GM12874 (cell line): ENCODE data around the gene IL11RA.

ENCODE experiments used
- TF ChIP-seq, protein P1 (sequence below): IDR thresholded peaks from 2 replicates; pipeline ENCODE4 v1.5.1; 2011; ENCODE audit warnings: low read depth, mild to moderate bottlenecking, control low read depth, low read length, moderate library complexity; ENCODE audit not compliant: insufficient read depth

Gene IL11RA

DNA sequence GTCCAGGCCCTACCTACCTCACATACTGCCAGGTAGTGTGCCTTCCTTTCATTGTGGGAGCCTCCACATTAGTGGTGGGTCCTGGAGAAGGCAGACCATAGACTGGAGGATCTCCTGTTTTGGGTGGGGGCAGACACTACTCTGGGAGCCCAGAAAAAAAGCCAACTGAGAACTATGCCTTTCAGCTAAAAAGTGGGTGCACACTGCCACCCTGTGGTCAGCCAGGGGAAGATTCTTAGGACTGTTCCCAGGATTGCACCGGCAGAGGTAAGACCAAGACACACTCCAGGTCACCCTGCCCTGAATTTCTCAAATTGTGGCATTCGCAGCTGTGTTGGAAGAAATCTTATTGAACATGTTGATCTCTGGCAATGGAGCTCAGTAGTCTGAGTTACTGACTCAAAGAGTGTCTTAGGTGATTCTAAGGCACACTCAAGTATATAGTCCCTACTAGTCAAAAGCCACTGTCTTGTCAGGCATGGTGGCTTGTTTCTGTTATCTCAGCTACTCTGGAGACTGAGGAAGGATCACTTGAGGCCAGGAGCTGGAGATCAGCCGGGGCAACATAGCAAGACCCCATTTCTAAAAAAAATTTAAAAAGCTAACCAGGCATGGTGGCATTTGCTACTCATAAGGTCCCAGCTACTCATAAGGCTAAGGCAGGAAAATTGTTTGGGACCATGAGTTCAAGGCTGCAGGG, 18.0 kb upstream of the IL11RA start:
- TF ChIP-seq, protein P1, sequence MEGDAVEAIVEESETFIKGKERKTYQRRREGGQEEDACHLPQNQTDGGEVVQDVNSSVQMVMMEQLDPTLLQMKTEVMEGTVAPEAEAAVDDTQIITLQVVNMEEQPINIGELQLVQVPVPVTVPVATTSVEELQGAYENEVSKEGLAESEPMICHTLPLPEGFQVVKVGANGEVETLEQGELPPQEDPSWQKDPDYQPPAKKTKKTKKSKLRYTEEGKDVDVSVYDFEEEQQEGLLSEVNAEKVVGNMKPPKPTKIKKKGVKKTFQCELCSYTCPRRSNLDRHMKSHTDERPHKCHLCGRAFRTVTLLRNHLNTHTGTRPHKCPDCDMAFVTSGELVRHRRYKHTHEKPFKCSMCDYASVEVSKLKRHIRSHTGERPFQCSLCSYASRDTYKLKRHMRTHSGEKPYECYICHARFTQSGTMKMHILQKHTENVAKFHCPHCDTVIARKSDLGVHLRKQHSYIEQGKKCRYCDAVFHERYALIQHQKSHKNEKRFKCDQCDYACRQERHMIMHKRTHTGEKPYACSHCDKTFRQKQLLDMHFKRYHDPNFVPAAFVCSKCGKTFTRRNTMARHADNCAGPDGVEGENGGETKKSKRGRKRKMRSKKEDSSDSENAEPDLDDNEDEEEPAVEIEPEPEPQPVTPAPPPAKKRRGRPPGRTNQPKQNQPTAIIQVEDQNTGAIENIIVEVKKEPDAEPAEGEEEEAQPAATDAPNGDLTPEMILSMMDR, result peak; percentile 79

GRCh38 chr9:34634551-34635248, 17.3 kb upstream of the IL11RA start:
- TF ChIP-seq, protein P1, result no peak

GRCh38 chr9:34635556-34635955, 16.4 kb upstream of the IL11RA start:
- TF ChIP-seq, protein P1, result no peak

DNA sequence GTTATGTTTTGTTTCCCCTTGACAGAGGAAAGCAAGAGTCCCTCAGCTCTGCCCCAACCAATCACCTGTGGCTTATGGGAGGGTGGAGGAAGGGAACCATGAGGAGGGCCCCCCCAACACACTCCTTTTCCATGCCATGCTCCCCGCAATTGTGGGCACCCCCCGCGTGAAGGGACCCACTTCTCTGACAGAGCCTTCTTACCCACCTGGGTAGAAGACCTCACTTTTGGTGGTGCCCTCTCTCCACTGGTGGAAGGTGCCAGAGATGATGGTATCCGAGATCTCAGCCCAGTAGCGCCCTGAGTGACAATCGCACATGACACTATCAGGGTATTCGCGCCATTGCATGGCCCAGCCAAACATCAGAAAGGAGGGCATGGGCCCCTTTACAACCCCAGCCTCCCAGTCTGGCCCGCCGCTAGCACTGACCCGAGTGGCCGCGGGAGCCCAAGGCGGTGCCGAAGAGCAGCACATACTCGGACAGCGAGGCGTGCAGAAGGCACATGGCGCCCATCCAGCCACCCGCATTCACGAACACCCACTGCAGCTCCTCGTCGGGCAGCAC, 15.1 kb upstream of the IL11RA start:
- TF ChIP-seq, protein P1, result no peak

DNA sequence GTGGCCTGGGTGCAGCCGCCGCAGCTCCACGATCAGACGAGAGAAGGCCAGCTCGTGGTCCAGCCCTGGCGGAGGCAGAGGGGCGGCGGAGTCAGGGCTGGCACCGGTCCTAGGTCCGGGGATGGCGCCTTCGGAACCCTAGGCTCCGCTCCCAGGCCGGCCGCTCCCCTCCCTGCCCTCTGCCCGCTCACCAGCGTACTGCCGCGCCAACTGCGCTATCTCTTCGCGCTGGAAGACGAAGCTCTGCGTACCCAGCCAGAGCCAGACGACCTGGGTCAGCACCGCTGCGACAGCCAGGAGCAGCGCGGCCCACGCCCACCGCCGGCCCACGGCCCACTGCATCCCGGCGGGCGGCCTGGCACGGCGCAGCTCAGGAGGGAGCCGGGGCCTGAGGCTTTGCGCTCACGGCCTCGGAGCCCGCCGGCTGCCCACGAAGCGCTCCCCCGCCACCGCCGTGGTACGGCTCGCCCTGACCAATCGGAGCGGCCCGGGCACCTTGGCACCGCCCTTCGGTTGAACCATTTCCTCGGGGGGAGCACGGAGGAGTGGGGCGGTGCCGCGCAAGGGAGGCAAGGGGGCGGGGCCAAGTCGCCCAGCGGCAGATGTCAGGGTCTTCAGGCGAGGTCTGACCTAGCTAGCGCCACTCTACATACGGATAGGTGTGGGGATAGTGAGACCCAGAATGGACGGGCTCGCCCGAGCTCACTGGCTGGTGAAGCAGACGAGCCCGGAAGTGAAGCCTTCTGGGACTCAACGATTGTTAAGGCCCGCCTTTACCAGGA, 14.4 kb upstream of the IL11RA start, which contains the start of gene SIGMAR1:
Gene SIGMAR1, minus strand, starts transcription at position 432 of the 782 bp plus-strand sequence. Its CDS starts 90 bp downstream, at position 342.
- TF ChIP-seq, protein P1, result no peak

DNA sequence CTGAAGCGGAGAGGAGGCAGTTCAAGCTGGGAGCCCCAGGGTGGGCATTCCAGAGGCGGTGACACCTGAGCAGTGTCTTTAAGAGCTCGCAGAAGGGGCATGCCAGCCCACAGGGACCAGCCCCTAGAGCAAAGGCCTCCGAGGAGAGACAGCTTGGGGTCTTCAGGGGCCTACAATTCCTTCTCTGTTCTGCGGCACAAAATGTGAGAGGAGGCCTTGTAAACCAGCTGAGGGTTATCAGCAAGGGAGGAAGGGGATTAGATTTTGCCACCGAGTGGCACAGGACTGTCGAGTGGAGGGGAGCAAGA, 13.9 kb upstream of the IL11RA start:
- TF ChIP-seq, protein P1, result no peak

DNA sequence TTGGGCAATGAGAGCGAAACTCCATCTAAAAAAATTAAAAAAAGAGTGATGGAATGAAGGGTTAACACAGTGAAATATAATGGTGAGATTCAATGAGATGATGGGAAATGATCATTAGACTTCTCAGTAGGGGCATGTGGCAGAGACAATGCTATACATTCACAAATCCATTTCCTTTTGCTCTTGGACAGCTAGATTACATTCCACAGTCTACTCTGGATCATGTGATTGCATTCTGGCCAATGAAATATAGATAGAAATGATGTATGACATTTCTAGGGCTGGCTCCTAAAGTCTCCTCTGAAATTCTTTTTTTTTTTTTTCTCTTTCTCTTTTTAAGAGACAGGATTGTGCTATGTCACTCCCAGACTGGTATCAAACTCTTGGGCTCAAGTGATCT, 9.3 kb upstream of the IL11RA start:
- TF ChIP-seq, protein P1, result no peak
